HL-60/S4 treated with phorbol 12-myristate 13-acetate at 8.2 ng/mL for 4 days and 3 days (cell line): Measurements from ENCODE around the gene FGF14.

ENCODE experiments used
- in situ Hi-C: fragments of 300-500 bp; cut with MboI; formaldehyde crosslinking; loops from 2 replicates; pipeline ENCODE4 v1.15.0; 2022; ENCODE audit warnings: low sequenced_read_pairs

FGF14 gene

GRCh38 chr13:102198418-102199311 is 203.2 kb downstream of the FGF14 start:
- in situ Hi-C loops, result no loop called here

GRCh38 chr13:102197193-102197592 is 204.7 kb downstream of the FGF14 start:
- in situ Hi-C loops, result no loop called here

GRCh38 chr13:102195566-102196462 is 206.0 kb downstream of the FGF14 start:
- in situ Hi-C loops, result no loop called here

GRCh38 chr13:102192858-102193257 is 209.0 kb downstream of the FGF14 start:
- in situ Hi-C loops, result no loop called here

GRCh38 chr13:102191951-102192502 is 209.8 kb downstream of the FGF14 start:
- in situ Hi-C loops, result no loop called here

GRCh38 chr13:102190930-102191329 is 210.9 kb downstream of the FGF14 start:
- in situ Hi-C loops, result no loop called here

- in situ Hi-C loops, result no loop called here
These were observed 214.5 kb downstream of the FGF14 start for GRCh38 chr13:102187313-102187712.

- in situ Hi-C loops, result no loop called here
These were observed 216.4 kb downstream of the FGF14 start for GRCh38 chr13:102185375-102185984.

GRCh38 chr13:102183509-102184182 is 218.2 kb downstream of the FGF14 start:
- in situ Hi-C loops, result no loop called here

- in situ Hi-C loops, result no loop called here
These were observed 219.7 kb downstream of the FGF14 start for GRCh38 chr13:102182170-102182569.

- in situ Hi-C loops, result no loop called here
These were observed 224.4 kb downstream of the FGF14 start for GRCh38 chr13:102177431-102177830.

GRCh38 chr13:102176846-102177245 is 225.0 kb downstream of the FGF14 start:
- in situ Hi-C loops, result no loop called here

GRCh38 chr13:102172406-102172805 is 229.4 kb downstream of the FGF14 start:
- in situ Hi-C loops, result no loop called here

- in situ Hi-C loops, result no loop called here
These were observed 231.5 kb downstream of the FGF14 start for GRCh38 chr13:102170305-102170704.

- in situ Hi-C loops, result no loop called here
These were observed 232.3 kb downstream of the FGF14 start for GRCh38 chr13:102169471-102170015.

- in situ Hi-C loops, result no loop called here
These were observed 249.1 kb downstream of the FGF14 start for GRCh38 chr13:102152790-102153189.

GRCh38 chr13:102147353-102147752 is 254.5 kb downstream of the FGF14 start:
- in situ Hi-C loops, result no loop called here

- in situ Hi-C loops, result no loop called here
These were observed 256.1 kb downstream of the FGF14 start for GRCh38 chr13:102145750-102146149.

- in situ Hi-C loops, result no loop called here
These were observed 259.4 kb downstream of the FGF14 start for GRCh38 chr13:102142473-102142826.
